ENCODE data around the gene CLEC1B. TPM values are rescaled to one million over a fixed set of nuclear protein-coding genes. Genes with fewer than 3 reads are reported as not detected.
"Not testable (repeated sequence)": the region's sequence is repeated elsewhere in the genome, so short reads cannot be mapped to it uniquely, and the experiment has no call there.

CLEC1B gene
- total RNA-seq: not detected in 2 replicates

DNA sequence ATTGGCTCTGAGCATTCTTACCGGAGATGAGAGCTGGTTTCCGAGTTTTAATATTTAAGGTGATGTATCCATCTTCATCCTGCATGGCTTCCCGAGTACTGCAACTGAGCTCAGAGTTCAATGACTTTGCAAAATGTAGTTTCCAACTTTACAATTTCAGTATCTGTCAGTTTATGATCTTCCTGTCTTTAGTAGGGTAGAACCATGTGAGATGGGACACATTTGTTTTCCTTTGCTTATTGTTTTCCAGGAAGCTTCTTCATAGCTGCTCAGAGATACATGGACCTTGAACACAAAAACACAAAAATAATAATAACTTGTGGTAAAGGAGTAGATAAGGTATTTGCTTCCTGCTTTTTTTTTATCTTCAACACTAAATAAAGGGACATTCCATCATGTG is at the start of gene CLEC1B:
CLEC1B (minus strand) TSS at position 106 of the 400 bp plus-strand sequence; CDS start at position 85, 21 bp downstream.
- no peak for DNase-seq (ENCODE audit: low read depth)

DNA sequence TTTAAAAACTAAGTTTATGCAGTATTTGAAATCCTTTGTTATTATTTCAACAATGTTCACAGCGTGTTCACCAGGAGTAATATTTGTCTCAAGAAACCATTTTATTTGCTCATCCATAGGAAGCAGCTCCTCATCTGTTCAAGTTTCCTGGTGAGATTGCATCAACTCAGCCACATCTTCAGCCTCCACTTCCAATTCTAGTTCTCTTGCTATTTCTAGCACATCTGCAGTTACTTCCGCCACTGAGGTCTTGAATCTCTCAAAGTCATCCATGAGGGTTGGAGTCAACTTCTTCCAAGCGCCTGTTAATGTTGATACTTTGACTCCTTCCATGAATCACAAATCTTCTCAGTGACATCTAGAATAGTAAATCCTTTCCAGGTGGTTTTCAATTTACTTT is 49.6 kb upstream of the CLEC1B start:
- DNase-seq (ENCODE audit: low read depth): no peak

DNA sequence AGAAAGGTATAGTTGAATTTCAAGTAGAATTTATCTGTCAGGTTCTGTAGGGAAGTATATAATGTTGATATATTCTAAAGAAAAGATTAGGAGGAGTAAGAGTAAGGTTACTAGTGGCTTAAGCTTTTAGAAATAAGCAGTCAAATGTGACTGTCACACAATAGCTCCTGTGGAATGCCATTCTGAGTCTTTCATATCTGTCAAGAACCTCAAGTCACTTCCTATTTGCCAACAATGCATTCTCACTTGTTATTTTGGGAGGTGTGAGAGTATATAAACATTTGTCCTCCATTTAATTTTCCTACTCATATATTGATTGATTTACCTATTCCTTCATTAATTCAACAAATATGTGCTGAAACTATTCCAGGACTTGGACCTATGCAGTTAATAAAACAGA is 43.2 kb upstream of the CLEC1B start:
- no peak for DNase-seq (ENCODE audit: low read depth)

DNA sequence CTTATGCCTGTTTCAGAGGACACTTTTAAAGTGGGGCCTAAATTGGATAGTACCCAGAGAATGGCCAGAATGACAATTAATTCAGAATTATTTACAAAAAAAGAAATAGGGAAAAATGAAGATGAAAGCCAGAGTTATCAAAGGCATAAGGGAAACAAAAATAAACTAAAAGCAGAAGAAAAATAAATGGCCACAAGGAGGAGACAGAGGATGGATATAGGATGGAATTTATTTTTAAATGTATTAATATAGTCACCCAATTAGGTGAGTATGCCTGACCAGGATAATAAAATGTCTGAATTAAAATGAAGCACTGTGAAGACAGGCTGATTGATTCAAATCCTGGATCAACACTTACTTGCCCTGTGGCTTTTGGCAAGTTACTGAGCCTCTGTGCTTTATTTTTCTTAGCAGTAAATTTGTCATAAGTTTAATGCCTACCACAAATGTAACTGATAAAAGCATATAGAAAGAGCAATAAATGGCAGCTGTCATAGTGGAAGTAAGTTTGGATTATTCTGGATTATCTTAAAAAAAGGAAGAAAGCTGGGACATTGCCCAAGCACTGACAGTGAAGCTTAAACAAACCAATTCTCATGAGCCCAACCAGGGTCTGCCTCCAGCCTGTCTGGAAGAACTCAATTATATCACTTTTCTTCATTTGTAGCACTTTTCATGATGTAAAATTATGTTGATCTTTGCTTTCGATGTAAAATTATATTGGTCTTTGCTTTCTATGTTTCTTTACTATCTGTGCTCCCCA is 35.0 kb upstream of the CLEC1B start:
- no peak for DNase-seq (ENCODE audit: low read depth)

DNA sequence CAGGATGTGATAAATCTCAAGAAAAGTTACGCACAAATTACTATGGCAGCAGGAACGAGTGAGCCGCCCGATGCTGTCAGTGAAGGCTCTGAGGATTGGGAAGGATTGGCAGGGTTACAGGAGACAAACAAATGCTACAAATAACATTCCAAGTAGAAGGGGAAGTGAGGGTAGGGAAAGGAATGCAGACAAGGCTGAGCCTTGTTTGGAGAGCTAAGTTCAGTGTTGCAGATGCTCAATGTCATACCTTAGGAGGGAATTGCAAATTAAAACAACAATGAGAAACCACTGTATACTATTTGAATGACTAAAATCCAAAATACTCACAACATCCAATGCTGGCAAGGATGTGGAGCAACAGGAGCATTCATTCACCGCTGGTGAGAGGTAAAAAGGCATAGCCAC is 32.9 kb upstream of the CLEC1B start:
- no peak for DNase-seq (ENCODE audit: low read depth)

DNA sequence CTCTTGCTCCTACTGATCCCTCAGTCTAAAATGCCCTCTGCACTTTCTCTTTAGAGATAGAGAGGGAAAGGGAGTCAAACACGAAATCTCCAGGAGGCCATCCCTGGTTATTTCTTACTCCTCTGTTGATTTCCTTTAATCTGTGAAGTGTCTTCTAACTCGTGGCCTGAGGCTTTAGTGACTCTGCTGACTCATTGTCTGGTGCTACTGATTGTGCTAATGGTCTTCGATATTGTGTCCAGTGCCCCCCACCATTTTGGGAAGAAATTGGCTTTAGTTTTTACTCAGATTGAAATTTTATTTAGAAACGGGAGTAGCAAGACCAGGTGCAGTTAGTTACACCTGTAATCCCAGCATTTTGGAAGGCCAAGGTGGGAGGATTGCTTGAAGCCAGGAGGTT is 32.4 kb upstream of the CLEC1B start:
- no peak for DNase-seq (ENCODE audit: low read depth)

DNA sequence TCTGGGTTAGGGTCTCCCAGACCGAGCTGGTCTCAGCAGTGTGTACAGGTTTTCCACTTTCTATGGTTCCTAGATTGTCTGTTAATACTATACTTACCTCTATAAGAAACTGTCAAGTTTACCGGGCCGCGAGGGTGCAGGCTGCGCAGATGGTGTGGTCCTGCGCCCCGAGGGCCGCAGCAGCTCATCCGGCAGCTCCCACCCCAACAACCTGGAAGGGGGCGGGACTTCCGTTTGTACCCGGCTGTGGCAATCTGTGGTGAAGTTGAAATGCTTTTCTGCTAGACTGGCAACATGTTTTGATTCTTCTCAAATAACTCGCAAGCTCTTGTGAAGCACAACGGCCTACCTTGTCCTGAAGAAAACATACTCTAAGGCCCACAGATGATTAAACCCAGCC is 31.5 kb upstream of the CLEC1B start, which contains the start of gene CLEC9A:
CLEC9A (plus strand) TSS at position 237 of the 400 bp plus-strand sequence. CDS start 22,006 bp downstream, outside the sequence.
- no peak for DNase-seq (ENCODE audit: low read depth)

DNA sequence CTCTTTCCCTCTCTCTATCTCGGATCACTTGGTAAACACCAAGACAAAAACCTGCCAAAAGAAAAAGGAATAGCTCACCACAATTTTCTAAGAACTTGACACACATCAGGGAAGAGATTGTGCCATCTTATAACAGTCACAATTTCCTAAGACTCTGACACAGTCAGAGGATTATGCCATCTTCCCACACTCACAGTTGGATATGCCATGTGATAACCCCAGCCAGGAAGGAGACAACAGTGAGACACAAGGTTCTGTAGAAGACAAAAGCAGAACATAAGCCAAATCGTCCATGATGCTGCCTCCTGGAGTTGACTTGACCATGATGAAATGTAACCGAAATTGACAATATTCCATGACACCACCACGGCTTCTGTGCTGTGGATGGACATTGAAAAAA is 28.8 kb upstream of the CLEC1B start:
- DNase-seq (ENCODE audit: low read depth): peak; percentile 28

DNA sequence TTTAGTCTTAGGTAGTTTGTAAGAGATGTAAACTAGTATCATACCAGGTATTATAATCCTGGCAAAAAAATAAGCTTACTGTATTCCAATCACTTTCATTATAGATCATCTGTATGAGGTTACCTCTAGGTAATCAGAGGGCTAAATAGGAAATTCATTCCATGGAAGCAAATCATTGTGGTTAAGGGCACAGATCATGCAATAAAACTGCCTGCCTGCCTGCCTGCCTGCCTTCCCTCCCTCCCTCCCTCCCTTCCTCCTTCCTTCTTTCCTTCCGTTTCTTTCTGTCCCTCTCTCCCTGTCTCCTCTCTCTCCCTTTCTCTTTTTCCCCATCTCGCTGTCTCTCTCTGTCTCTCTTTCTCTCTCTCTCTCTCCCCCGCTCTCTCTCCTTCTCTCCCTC is 28.4 kb upstream of the CLEC1B start:
- DNase-seq (ENCODE audit: low read depth): no peak

DNA sequence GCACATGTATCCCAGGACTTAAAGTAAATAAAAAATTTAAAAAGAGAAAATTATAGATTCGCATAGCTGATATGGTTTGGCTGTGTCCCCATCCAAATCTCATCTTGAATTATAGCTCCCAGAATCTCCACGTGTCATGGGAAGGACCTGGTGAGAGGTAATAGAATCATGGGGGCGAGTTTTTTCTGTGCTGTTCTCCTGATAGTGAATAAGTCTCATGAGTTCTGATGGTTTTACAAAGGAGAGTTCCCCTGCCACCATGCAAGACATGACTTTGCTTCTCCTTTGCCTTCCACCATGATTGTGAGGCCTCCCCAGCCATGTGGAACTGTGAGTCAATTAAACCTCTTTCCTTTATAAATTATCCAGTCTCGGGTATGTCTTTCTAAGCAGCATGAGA is 27.7 kb upstream of the CLEC1B start:
- not testable (repeated sequence) for DNase-seq (ENCODE audit: low read depth)

DNA sequence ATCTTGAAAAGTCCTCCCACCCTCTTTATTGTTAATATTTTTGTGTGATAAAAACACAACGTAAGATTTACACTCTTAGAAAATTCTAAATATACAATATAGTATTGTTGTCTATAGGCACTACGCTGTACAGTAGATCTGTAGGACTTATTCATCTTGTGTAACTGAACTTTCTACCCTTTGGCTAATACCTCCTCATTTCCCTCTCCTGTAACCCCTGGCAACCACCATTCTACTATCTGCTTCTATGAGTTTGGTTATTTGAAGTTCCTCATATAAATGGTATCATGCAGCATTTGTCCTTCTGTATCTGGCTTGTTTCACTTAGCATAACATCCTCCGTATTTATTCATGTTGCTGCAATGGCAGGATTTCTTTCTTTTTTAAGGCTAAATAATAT is 26.3 kb upstream of the CLEC1B start:
- DNase-seq (ENCODE audit: low read depth): no peak

DNA sequence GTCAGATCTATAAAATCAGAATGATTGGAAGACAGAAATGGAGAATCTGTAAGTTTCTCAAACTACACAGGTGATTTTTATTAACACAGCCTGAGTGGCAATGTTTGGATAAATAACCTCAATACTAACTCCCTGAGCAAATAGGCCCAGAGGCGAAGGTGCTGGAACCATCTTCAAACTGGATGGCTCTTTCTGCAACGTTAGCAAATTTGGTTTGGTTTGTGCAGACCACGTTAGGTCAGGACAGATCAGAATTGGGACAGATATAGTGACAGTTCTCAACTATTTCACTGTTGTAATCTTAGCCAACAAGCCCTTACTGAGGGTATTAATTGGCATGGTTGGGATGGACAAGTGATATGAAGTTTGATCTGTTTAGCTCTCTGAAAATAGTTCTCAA is 22.4 kb upstream of the CLEC1B start:
- no peak for DNase-seq (ENCODE audit: low read depth)

DNA sequence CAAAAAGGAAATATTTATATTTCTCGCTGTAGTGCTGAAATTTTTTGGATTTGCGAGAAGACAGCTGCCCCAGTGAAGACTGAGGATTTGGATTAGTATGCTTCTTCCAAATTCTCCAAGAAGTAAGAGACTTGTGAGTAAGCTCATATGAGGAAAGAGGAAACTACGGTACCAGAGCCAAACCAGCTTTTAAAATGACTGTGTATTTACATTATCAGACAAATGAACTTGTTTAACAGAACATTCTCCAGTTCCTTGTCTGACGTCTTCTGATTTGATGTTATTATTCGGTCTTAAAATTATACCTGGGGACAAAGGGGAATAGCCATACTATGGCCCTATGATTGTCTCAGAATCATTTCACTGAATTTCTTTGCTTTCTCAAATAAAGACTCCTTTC is 19.5 kb upstream of the CLEC1B start:
- DNase-seq (ENCODE audit: low read depth): no peak

DNA sequence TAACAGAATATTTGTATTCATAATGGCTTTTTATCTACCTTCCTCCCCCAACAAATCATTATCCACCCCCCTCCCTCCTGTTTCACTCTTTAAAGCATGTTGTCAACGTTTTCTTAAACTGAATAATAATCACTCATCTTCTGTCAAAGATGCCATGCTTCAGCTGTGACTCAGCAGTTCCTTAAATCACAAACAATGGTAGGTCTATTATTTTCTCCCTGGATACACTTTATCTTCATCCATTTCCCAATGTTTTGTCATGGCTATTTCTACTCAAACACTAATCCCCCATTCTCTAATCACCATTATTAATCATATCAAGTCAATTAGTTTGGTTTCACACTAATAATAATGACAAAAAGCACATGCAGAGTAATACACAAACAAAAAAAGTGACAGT is 18.0 kb upstream of the CLEC1B start:
- DNase-seq (ENCODE audit: low read depth): peak; percentile 6

DNA sequence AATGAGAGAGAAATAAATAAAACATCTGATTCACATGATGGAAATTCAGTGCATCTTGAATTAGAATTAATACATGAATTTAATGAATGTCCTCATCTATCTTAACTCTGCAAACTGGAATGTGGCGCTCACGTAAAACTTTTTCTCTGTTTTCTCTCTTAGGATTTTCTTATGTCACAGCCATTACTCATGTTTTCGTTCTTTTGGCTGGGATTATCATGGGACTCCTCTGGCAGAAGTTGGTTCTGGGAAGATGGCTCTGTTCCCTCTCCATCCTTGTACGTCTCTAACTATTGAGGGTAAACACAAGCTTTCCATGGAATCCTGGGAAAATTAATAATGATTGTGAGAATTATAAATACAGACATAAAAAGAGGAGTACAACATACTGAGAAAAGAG is 16.5 kb upstream of the CLEC1B start:
- no peak for DNase-seq (ENCODE audit: low read depth)

DNA sequence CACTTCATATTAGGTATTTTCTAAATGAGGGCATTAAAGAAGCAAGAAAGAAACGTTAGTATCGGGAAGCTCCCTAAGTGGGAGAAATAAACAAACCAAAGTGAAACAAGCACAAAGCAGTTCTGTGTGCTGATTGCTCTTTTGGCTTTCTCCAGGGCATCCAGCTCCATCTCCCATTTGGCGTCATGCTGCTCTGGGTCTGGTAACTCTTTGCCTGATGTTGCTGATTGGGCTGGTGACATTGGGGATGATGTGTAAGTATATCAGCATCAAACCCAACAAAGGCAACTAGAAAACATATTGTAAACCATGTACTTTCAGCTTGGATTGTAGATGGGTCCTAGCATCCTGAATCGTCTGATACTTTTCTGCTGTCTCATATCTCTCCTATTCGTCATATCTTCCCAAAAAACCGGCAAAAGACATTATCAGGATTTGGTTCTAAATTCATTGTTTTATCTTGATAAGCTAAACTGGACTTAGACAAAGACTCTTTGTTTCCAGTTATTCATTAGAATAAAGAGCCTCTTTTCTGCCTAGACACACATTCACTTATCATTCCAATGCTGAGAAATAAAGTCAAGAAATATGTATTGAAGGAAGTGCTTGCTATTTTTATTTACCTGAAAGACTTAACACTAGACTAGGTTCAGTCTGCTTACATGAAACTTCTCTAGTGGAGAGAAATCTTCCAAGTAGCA is 13.9 kb upstream of the CLEC1B start:
- no peak for DNase-seq (ENCODE audit: low read depth)

DNA sequence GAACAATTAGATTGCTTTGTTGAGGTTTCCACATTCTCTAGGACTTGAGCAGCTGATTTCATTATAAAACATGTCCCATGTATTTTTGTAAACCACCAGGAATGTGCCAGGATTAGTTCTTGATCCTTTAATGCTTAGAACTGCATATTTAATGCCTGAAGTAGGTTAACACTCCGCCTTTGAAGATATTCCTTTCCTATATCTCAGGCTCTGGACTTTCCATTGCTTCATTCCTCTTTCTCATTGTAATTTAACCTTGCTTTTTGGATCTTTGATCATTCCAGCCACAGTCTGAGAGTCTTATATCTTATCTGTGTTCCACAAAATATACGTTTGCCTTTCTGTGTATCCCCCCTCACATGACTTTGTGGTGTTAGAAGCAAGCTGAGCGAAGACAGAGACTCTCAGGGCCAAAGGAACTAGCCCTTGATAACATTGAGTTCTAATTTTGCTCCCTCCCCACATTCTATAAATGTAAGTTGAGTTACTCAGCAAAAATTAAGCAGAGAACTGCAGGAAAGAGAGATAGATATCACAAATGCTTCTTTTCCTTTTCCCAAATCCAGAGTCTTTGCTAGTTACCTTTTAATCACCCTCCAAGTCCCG is 2.4 kb upstream of the CLEC1B start:
- no peak for DNase-seq (ENCODE audit: low read depth)

DNA sequence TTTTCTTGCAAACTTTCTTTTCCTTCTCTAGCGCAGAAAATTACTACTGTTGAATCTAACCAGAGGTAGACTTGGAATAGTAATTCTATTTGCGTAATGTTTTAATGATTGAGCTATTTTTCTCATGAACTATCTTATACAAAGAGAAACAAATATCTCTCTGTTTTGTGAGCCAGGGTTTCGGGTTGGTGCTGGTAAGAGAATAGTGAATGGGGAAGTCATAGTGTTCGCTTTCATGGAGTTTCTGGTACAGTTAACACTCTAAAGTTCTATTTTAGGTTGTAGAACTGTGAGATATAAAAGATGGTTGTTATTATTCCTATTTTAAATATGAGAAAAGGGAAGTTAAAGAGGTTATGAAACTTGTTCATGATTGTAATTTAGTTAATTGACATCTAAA is 6.6 kb downstream of the CLEC1B start:
- DNase-seq (ENCODE audit: low read depth): no peak

DNA sequence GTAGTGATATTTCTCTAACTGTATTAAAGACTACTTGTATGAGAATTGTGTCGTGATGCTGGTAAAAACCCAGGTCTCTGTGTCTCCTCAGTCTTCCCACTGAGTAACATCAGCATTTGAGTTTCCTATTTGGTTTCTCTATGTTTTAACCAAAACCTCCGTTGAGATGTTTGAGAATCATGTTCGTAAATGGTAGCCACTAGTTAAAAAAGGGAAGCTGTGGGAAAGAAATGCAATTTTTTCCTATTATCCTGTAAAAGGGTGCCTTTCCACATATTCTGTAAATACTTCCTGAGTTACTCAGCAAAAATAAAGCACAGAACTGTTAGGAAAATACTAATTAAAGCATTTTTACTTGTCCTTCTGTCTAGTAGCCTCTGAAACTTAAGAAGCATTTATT is 7.0 kb downstream of the CLEC1B start:
- DNase-seq (ENCODE audit: low read depth): no peak

DNA sequence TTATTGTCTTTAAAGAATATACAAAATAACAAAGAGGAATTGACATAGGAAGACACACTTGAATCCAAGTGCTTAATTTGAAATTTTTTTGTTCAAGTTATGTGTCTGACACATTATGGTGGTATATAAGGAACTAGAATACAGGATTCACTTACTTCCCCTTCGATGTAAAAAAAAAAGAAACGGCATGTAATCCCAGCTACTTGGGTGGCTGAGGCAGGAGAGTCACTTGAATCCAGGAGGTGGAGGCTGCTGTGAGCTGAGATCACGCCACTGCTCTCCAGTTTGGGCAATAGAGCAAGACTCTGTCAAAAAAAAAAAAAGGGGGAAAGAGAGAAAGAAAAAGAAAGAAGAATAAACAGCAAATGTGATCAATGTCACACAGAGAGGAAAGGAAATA is 18.8 kb downstream of the CLEC1B start:
- DNase-seq (ENCODE audit: low read depth): no peak

DNA sequence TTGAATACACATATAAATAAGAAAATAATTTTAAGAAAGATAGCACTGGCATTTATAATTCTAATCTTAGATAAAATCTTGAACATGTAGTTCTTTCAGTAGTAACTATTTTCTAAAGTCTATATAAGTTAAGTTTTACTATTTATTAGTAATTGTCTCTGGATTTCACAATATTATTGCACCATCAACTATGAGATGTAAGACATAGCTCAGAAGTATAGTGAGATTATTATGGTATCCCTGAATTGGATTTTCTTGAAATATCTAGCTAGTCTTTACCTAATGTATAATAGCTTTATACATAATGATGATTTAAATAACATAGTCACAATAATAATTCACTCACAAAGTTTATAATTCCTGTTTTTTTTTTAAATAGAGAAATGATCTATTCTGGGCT is 21.0 kb downstream of the CLEC1B start:
- DNase-seq (ENCODE audit: low read depth): no peak

DNA sequence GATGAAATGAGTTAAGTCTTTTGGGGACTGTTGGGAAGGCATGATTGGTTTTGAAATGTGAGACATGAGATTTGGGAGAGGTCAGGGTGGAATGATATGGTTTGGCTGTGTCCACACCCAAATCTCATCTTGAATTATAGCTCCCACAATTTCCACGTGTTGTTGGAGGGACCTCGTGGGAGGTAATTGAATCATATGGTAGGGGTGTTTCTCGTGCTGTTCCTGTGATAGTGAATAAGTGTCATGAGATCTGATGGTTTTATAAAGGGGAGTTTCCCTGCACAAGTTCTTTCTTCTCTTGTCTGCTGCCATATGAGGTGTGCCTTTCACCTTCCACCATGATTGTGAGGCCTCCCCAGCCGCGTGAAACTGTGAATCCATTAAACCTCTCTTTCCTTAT is 22.3 kb downstream of the CLEC1B start:
- not testable (repeated sequence) for DNase-seq (ENCODE audit: low read depth)

DNA sequence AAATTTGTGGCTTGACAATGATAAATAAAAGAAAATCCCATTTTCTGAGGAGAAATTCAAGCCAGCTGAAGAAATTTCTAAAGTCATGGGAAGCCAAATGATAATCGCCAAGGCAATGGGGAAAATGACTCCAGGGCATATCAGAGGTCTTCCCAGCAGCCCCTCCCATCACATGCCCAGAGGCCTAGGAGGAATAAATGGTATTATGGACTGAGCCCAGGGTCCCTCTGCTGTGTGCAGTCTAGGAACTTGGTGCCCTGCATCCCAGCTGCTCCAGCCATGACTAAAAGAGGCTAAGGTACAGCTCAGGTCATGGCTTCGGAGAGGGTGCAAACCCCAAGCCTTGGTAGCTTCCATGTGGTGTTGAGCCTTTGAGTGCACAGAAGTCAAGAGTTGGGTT is 23.3 kb downstream of the CLEC1B start:
- no peak for DNase-seq (ENCODE audit: low read depth)
